ENCODE results near the gene MAS1.
"Not testable (repeated sequence)": the region's sequence is repeated elsewhere in the genome, so short reads cannot be mapped to it uniquely, and the experiment has no call there.

The MAS1 gene

DNA sequence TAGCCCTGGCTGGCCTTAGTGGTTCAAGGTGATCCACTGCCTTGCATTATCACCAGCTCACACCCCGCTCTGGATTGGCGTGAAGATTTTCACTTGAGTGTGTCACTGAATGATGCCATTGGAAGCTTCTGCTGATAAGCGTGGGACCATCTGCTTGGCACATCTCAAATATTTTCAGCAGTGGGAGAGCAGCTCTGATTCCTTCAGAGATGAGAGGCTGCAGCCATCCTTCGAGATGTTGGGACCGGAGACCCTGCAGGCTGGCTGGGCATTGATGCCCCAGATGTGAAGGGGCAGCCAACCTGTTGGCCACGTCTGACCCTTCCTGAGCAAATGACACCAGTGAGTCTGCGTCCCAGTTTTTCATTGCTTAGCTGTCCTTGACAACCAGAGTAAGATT is at the start of gene MAS1:
MAS1 (plus strand) TSS at position 197 of the 400 bp plus-strand sequence. CDS start 15,968 bp downstream, outside the sequence.
- no peak for TF ChIP-seq GATA1 (IDR thresholded peaks at IDR 0.05; ENCODE audit: low read depth, low read length)
- TF ChIP-seq POLR2A (IDR thresholded peaks at IDR 0.05; ENCODE audit: low read length), result no peak

GRCh38 chr6:159842035-159842434 is 48.8 kb upstream of the MAS1 start:
- DNase-seq, result peak; percentile 7 to 9
- TF ChIP-seq GATA1 (IDR thresholded peaks at IDR 0.05; ENCODE audit: low read depth, low read length) (no peak), POLR2A (IDR thresholded peaks at IDR 0.05; ENCODE audit: low read length) (no peak)

More for the DNA sequence above, at the start of gene MAS1:
- no peak for DNase-seq

GRCh38 chr6:159844737-159845645 is 45.8 kb upstream of the MAS1 start:
- TF ChIP-seq POLR2A (IDR thresholded peaks at IDR 0.05; ENCODE audit: low read length) (no peak), GATA1 (IDR thresholded peaks at IDR 0.05; ENCODE audit: low read depth, low read length) (no peak)
- no peak for DNase-seq

GRCh38 chr6:159848552-159848951 is 42.2 kb upstream of the MAS1 start:
- not testable (repeated sequence) for DNase-seq

GRCh38 chr6:159849851-159850250 is 40.9 kb upstream of the MAS1 start:
- DNase-seq, result not testable (repeated sequence)

DNA sequence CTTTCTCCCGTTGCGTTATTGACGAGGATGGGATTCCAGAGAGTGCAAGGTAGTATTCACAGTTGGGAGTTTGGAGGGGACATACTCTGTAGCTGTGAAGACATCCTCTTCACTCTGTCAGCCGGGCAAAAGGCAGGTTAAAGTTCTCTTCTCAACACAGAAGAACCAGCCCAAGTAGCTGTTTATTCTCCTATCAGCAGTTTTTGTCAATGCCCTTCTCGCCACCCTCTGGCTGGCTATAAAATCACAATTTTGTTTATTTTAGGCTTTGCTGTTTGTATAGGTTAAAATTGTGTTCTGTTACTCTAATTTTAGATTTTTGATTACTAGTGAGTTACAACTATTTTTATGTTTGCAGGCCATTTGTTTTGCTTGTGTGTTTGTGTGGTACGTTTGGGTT is 37.9 kb upstream of the MAS1 start:
- peak in 1 of 2 experiments; percentile 21 for DNase-seq
- no peak for TF ChIP-seq POLR2A (IDR thresholded peaks at IDR 0.05; ENCODE audit: low read length)
- no peak for TF ChIP-seq GATA1 (IDR thresholded peaks at IDR 0.05; ENCODE audit: low read depth, low read length)

- TF ChIP-seq GATA1 (IDR thresholded peaks at IDR 0.05; ENCODE audit: low read depth, low read length) (no peak), POLR2A (IDR thresholded peaks at IDR 0.05; ENCODE audit: low read length) (no peak)
- no peak for DNase-seq
Measured at GRCh38 chr6:159853754-159854153, 37.0 kb upstream of the MAS1 start.

GRCh38 chr6:159854959-159855358 is 35.8 kb upstream of the MAS1 start:
- TF ChIP-seq POLR2A (IDR thresholded peaks at IDR 0.05; ENCODE audit: low read length) (no peak), GATA1 (IDR thresholded peaks at IDR 0.05; ENCODE audit: low read depth, low read length) (no peak)
- DNase-seq, result no peak

DNA sequence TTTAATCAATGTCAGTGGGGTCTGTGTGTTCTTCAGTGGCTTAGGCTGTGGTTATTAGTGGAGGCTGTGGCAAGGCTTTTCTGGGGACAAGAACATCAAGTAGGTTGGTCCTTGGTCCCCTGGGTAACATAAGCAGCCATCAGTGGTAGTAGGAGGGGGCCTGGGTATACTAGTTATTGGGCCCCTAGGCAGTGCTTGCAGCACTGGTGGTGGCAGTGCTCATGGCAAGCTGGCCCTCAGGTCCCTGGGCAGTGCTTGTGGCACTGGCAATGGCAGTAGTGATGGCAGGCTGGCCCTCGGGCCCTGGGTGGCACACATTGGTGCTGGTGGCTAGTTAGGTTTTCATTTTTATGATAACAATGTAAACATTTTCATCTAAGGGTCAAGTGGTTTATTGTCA is 32.5 kb upstream of the MAS1 start:
- TF ChIP-seq POLR2A (IDR thresholded peaks at IDR 0.05; ENCODE audit: low read length) (no peak), GATA1 (IDR thresholded peaks at IDR 0.05; ENCODE audit: low read depth, low read length) (no peak)
- no peak for DNase-seq

DNA sequence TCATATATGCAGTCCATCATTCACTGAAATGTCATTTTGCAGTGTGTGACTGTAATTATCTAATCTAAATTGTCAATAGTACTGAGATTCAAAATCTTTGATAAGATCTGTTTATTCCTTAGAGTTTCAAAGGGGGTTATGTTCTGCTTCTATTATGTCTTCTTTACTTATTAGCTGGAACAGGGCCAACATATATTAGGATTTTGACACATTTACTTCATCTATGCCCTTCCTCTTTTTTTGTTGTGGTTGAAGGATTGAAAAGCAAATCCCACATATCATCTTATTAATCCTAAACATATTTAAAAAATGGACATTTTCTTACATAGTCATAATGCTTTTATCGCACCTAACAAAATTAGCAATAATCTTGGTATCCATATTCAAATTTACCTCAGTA is 30.3 kb upstream of the MAS1 start:
- DNase-seq, result no peak
- no peak for TF ChIP-seq POLR2A (IDR thresholded peaks at IDR 0.05; ENCODE audit: low read length)
- no peak for TF ChIP-seq GATA1 (IDR thresholded peaks at IDR 0.05; ENCODE audit: low read depth, low read length)

- no peak for DNase-seq
- TF ChIP-seq POLR2A (IDR thresholded peaks at IDR 0.05; ENCODE audit: low read length) (no peak), GATA1 (IDR thresholded peaks at IDR 0.05; ENCODE audit: low read depth, low read length) (no peak)
Measured at GRCh38 chr6:159862103-159862502, 28.7 kb upstream of the MAS1 start.

GRCh38 chr6:159863341-159863740 is 27.4 kb upstream of the MAS1 start:
- DNase-seq, result peak; percentile 43 to 68

DNA sequence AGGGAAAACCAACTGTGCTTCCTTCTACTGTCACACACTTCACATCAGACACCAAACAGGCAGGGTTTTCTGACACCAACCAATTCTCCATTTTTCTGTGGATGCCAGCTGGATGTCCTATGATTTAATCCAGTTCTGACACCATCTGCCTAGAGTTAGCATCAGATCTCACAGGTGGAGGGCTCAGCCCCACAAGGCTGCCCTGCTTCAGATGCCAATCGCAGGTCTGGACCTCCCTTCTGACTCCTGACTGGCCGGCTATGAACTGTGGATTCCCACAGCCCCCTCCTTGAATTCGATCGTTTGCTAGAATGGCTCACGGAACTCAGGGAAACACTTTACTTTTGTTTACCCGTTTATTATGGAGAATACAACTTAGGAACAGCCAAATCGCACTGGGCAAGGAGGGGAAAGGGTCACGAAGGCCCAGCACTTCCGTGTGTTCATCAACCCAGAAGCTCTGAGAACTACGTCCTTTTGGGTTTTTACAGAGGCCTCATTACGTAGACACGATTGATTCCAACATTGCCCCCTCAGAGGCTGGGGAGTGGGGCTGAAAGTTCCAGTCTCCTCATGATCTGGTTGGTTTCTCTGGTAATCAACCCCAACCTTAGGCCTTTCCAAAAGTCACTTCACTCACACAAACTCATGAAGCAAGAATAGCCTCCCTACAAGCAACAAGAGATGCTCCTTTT is 25.4 kb upstream of the MAS1 start:
- no peak for TF ChIP-seq GATA1 (IDR thresholded peaks at IDR 0.05; ENCODE audit: low read depth, low read length)
- TF ChIP-seq POLR2A (IDR thresholded peaks at IDR 0.05; ENCODE audit: low read length), result no peak
- DNase-seq, result no peak

- DNase-seq, result no peak
- TF ChIP-seq GATA1 (IDR thresholded peaks at IDR 0.05; ENCODE audit: low read depth, low read length), result no peak
- no peak for TF ChIP-seq POLR2A (IDR thresholded peaks at IDR 0.05; ENCODE audit: low read length)
Measured at GRCh38 chr6:159866286-159867247, 24.2 kb upstream of the MAS1 start.

All from erythroblast (primary cell).